Heart right ventricle (tissue), 16 donors: ENCODE results near the gene SCP2. TPM values are rescaled to one million over a fixed set of nuclear protein-coding genes. Genes with fewer than 3 reads are reported as not detected.

Source experiments
- ATAC-seq, 8 donors: fragments of 200-7000 bp; cut with Tn5 transposase; one replicate each; pipeline ENCODE4 v1.9.1; 2020; ENCODE audit warnings: mild to moderate bottlenecking in 8 of 8, moderate library complexity in 8 of 8, moderate number of reproducible peaks in 1 of 8
- DNase-seq, 2 donors: peaks; one replicate each; pipeline ENCODE4 v3.0.0-alpha.2; 2020
- H3K27ac ChIP-seq, 10 donors: fragments of 200-600 bp; sonication (generic) in 2 of 10; one replicate each; pipeline versions ENCODE4 v1.5.0 to v1.8.0; 2020 to 2022; ENCODE audit warnings: mild to moderate bottlenecking in 3 of 10
- H3K27me3 ChIP-seq, 7 donors: fragments of 200-600 bp; one replicate each; pipeline ENCODE4 v1.8.0; 2021 to 2022; ENCODE audit warnings: mild to moderate bottlenecking in 2 of 7
- H3K36me3 ChIP-seq, 9 donors: fragments of 200-600 bp; sonication (generic) in 1 of 9; one replicate each; pipeline versions ENCODE4 v1.5.0 to v1.8.0; 2020 to 2022; ENCODE audit warnings: mild to moderate bottlenecking in 2 of 9
- H3K4me1 ChIP-seq, 9 donors: fragments of 200-600 bp; sonication (generic) in 1 of 9; one replicate each; pipeline versions ENCODE4 v1.5.0 to v1.8.0; 2020 to 2022; ENCODE audit warnings: mild to moderate bottlenecking in 4 of 9
- H3K4me3 ChIP-seq, 10 donors: fragments of 200-600 bp; sonication (generic) in 2 of 10; one replicate each; pipeline versions ENCODE4 v1.5.0 to v1.8.0; 2020 to 2022; ENCODE audit warnings: mild to moderate bottlenecking in 7 of 10, moderate library complexity in 2 of 10
- H3K9me3 ChIP-seq, 11 donors: fragments of 200-600 bp in 10 of 11; sonication (generic) in 2 of 11; one replicate each; pipeline versions ENCODE4 v1.5.0 to v1.8.0; 2013 to 2022; ENCODE audit warnings: mild to moderate bottlenecking in 2 of 11, control low read depth in 1 of 11, moderate library complexity in 1 of 11
- WGBS, 2 donors: extraction: QIAGEN DNeasy Blood & Tissue Kit; methylation state at CpG; one replicate each; pipeline ENCODE4 v1.1.7; 2013; ENCODE audit warnings: inconsistent platforms in 1 of 2; 5-methylcytosine and 5-hydroxymethylcytosine counted together
- intact Hi-C, 10 donors: fragments of 100-400 bp; cut with DNase I; formaldehyde crosslinking; loops; one replicate each; pipeline versions ENCODE4 v1.11.1 to v1.14.2; 2022
- polyA plus RNA-seq, 2 donors: library from polyadenylated mRNA; stranded (reverse); fragments of 200-250 nt; gene quantifications; one replicate each; pipeline ENCODE4 v1.2.3, GENCODE V29; 2013
- total RNA-seq, 10 donors: library from RNA; stranded (reverse); fragmentation: NEBNext Ultra II Directional in 3 of 10; extraction: Animal tissue kit (Norgen Biotek cat#: 25700) in 3 of 10; gene quantifications; one replicate each; pipeline versions ENCODE4 v1.2.1 to v1.2.4, GENCODE V29; 2021 to 2023
- TF ChIP-seq, protein P1 (sequence below), 9 donors: fragments of 200-600 bp; sonication (generic) in 2 of 9; IDR thresholded peaks; one replicate each; pipeline versions ENCODE4 v1.5.0 to v1.8.0; 2021 to 2022; ENCODE audit warnings: antibody characterized with exemption in 9 of 9, mild to moderate bottlenecking in 5 of 9, moderate library complexity in 1 of 9
- donor health status: Arrhythmogenic right ventricular cardiomyopathy.
- donor health status: ischemic (EF 13 %, LVEDD 7.1; RV severe dilation, severe dysfunction).
- donor health status: healthy with polysubstance abuse.
- donor health status: DM: no; HTN: yes; CAD: no.
- donor health status: DM: no; HTN: no; CAD: no.
- donor health status: ischemic (EF 25% LVEDD 6.9; RV normal size, moderate dysfunction).
- donor health status: ischemic (EF 25% LVEDD 5.7; RV mildly dilated, moderate dysfunction).
- donor health status: healthy.
- donor health status: DM: yes; HTN: yes; CAD: no.
- donor health status: Ischemic cardiomyopathy.
- donor health status: ischemic (EF 35%, LVEDD 5.7; RV mildly dilated, moderate dysfunction).
- donor health status: nonischemic (EF 11% LVEDD 7.7; RV severe dilation, severe dysfunction).
- donor health status: DM: yes; HTN: yes; CAD: no.
- donor health status: PGD.
- donor health status: ischemic (EF 29% LVEDD 5.4; RV normal size, mild dysfunction).
- donor health status: nonischemic (EF 23%, LVEDD 6.1; RV moderate dilation, normal function).

SCP2 gene
- total and polyA plus RNA-seq, 12 donors = 82.3 to 149 (median 126) TPM

DNA sequence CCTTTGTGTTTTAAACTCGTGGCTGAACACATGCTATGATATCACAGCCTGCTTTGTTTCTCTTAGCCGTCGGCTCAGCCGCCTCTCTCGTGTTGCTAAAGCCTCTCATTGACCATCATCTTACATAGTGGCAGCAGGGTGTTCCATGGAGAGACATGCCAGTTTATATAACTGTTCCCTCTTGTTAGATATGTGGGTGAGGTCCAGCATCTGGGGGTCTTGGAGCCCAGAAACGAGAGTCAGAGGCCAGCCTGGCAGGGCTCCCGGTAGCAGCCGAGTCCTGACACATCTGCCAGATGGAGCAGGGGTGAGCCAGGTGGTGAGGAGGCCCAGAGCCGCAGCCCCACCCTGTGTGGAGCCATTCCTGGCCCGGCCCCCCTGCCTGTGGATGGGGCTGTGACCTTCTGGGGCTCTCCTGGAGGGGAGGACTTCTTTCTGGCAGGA is 146.8 kb downstream of the SCP2 start:
- peaks cover 0 to 23% (median 6%) of the 10 kb centered on the region in 9 donors for H3K4me1 ChIP-seq
- ATAC-seq (peak; percentile 58 to 86 (median 78)), DNase-seq (peak; percentile 50 to 54)
- no peaks in the 10 kb centered on the region for H3K9me3 ChIP-seq
- H3K27me3 ChIP-seq = no peaks in the 10 kb centered on the region
- WGBS, 2 donors = 48 to 57% methylated on average over 10 of the region's 10 CpGs
- peak overlapping the region in 7 of 10 donors; percentile 39 to 70 (median 63) for H3K27ac ChIP-seq
- intact Hi-C loops = no loop called here
- H3K36me3 ChIP-seq = peaks cover 0 to 29% (median 0%) of the 10 kb centered on the region in 9 donors
- no peak overlapping the region for H3K4me3 ChIP-seq
- TF ChIP-seq, protein P1, sequence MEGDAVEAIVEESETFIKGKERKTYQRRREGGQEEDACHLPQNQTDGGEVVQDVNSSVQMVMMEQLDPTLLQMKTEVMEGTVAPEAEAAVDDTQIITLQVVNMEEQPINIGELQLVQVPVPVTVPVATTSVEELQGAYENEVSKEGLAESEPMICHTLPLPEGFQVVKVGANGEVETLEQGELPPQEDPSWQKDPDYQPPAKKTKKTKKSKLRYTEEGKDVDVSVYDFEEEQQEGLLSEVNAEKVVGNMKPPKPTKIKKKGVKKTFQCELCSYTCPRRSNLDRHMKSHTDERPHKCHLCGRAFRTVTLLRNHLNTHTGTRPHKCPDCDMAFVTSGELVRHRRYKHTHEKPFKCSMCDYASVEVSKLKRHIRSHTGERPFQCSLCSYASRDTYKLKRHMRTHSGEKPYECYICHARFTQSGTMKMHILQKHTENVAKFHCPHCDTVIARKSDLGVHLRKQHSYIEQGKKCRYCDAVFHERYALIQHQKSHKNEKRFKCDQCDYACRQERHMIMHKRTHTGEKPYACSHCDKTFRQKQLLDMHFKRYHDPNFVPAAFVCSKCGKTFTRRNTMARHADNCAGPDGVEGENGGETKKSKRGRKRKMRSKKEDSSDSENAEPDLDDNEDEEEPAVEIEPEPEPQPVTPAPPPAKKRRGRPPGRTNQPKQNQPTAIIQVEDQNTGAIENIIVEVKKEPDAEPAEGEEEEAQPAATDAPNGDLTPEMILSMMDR (IDR thresholded peaks at IDR 0.05) = no peak

DNA sequence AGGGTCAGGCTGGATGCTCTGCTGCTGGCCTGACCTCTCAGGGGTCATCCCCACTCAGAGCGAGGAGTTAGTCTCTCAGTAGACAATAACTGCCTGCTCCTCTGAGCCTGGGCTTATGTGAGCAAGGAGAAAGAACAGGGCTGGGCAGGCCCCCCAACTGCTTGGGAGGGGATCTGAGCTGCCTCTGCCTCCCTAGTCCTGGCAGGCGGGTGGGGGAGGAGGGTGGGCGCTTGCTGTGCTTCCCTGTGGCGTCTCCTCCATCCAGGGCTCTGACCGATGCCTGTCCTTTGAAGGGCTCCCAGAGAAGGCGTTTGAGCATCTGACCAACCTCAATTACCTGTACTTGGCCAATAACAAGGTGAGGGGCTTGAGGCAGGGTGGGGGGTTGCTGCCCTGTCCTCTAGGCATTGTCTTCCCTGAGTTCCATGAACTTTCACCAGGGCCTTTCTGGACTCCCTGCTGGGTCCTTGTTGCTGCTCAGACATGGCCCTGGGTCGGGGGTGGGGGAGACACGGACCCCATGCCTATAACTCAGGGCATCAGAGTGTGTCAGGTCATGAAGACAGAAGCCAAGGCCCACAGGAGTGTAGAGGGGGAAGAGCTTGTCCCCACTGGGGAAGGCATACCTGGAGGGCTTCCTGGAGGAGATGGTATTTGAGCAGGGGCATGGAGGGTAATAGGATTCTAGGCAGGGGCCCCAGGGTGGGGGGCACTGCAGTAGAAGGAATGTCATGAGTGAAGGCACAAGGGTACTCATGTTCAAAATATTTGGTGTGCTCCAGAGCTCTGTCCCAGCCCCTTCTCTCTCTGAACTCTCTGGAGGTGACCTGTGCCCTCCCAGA is 147.5 kb downstream of the SCP2 start:
- DNase-seq = peak in 1 of 2 donors; percentile 0
- no peak for ATAC-seq
- H3K27ac ChIP-seq = peak overlapping the region in 7 of 10 donors; percentile 39 to 70 (median 63)
- peaks cover 0 to 35% (median 0%) of the 10 kb centered on the region in 9 donors for H3K36me3 ChIP-seq
- H3K4me3 ChIP-seq = no peak overlapping the region
- H3K9me3 ChIP-seq = no peaks in the 10 kb centered on the region
- intact Hi-C loops = no loop called here
- WGBS, 2 donors = 91 to 92% methylated on average over 8 of the region's 8 CpGs
- peaks cover 0 to 23% (median 6%) of the 10 kb centered on the region in 9 donors for H3K4me1 ChIP-seq
- TF ChIP-seq, protein P1 (IDR thresholded peaks at IDR 0.05) = no peak
- H3K27me3 ChIP-seq = no peaks in the 10 kb centered on the region

DNA sequence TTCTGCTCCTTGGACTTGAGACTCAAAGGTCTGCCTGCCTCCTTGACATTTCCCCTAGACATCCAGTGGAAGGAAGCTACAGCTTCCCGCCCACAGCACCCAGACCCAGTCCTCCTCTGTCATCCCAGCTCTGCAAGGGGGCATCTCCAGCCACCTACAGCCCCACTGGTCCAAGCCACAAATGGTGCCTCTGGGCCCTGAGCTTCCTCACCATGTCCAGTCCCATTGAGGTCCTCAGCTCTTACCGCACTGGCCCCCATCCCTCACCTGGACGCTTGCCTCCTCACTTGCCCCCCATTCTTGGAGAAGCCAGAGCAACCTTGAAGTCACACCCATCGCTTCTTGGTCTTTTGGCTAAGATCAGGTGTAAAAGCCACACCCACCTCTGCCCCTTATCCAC is 148.1 kb downstream of the SCP2 start:
- WGBS, 2 donors = 98 to 99% methylated on average over 4 of the region's 4 CpGs
- no peaks in the 10 kb centered on the region for H3K27me3 ChIP-seq
- no peak overlapping the region for H3K4me3 ChIP-seq
- peak overlapping the region in 3 of 10 donors; percentile 7 to 70 (median 70) for H3K27ac ChIP-seq
- ATAC-seq = no peak
- peaks cover 0 to 23% (median 6%) of the 10 kb centered on the region in 9 donors for H3K4me1 ChIP-seq
- H3K36me3 ChIP-seq = peaks cover 0 to 31% (median 0%) of the 10 kb centered on the region in 9 donors
- TF ChIP-seq, protein P1 (IDR thresholded peaks at IDR 0.05) = no peak
- peak in 1 of 2 donors; percentile 5 for DNase-seq
- intact Hi-C loops = no loop called here
- no peaks in the 10 kb centered on the region for H3K9me3 ChIP-seq

DNA sequence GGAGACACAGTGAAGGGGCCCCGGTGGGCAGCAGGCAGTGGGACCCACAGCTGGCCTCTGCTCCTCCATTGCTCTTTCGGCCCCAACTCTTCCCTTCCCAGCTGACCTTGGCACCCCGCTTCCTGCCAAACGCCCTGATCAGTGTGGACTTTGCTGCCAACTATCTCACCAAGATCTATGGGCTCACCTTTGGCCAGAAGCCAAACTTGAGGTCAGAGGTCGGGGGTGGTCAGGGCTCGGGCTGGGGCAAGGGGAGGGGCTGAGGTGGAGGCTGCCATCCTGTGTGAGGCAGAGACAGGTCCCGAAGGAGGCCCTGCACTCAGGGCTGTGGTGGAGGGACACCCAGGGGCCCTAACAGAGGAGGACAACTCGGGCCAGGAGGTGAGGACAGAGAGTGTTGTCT is 148.7 kb downstream of the SCP2 start:
- no peaks in the 10 kb centered on the region for H3K27me3 ChIP-seq
- no peak overlapping the region for H3K4me3 ChIP-seq
- no peaks in the 10 kb centered on the region for H3K9me3 ChIP-seq
- WGBS, 2 donors = 81 to 83% methylated on average over 8 of the region's 8 CpGs
- DNase-seq (peak in 1 of 2 donors; percentile 10), ATAC-seq (no peak)
- TF ChIP-seq, protein P1 (IDR thresholded peaks at IDR 0.05) = no peak
- peaks cover 0 to 31% (median 0%) of the 10 kb centered on the region in 9 donors for H3K36me3 ChIP-seq
- peaks cover 0 to 23% (median 6%) of the 10 kb centered on the region in 9 donors for H3K4me1 ChIP-seq
- no peak overlapping the region for H3K27ac ChIP-seq
- intact Hi-C loops = no loop called here
